DOHH2 (cell line): ENCODE data around the gene KDM3A.

Source experiments
- EZH2phosphoT487 ChIP-seq: fragments of 200-600 bp; sonication (generic); IDR thresholded peaks from 2 replicates; pipeline ENCODE4 v1.6.1; 2017; ENCODE audit warnings: borderline replicate concordance, mild to moderate bottlenecking, antibody characterized with exemption, low read length, moderate library complexity, mixed read lengths
- TF ChIP-seq, protein P1 (sequence below): fragments of 200-600 bp; sonication (generic); IDR thresholded peaks from one replicate; pipeline ENCODE4 v1.5.1; 2014; ENCODE audit warnings: antibody characterized with exemption, mild to moderate bottlenecking, low read depth, low read length; ENCODE audit not compliant: poor library complexity, severe bottlenecking

DNA sequence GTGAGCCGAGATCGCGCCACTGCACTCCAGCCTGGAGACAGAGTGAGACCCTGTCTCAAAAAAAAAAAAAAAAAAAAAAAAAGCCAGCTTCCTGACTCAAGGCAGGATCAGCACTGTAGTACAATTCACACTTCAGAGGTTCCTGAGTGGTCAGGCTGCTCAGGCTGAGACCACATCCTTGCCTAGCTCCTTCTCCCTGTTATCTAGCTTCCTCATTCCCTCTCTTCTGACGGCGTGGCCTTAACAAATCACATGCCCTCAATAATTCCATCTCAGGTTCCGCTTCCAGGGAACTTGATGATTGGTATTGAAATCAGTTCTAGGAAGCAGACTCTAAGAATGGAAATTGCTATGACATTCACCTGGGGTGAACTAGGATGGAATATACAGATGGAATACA, 29.8 kb upstream of the KDM3A start:
- no peak for TF ChIP-seq EZH2phosphoT487
- TF ChIP-seq, protein P1, sequence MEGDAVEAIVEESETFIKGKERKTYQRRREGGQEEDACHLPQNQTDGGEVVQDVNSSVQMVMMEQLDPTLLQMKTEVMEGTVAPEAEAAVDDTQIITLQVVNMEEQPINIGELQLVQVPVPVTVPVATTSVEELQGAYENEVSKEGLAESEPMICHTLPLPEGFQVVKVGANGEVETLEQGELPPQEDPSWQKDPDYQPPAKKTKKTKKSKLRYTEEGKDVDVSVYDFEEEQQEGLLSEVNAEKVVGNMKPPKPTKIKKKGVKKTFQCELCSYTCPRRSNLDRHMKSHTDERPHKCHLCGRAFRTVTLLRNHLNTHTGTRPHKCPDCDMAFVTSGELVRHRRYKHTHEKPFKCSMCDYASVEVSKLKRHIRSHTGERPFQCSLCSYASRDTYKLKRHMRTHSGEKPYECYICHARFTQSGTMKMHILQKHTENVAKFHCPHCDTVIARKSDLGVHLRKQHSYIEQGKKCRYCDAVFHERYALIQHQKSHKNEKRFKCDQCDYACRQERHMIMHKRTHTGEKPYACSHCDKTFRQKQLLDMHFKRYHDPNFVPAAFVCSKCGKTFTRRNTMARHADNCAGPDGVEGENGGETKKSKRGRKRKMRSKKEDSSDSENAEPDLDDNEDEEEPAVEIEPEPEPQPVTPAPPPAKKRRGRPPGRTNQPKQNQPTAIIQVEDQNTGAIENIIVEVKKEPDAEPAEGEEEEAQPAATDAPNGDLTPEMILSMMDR = no peak
